Liver (tissue), 9 donors: ENCODE data around the gene FNDC1. TPM values are rescaled to one million over a fixed set of nuclear protein-coding genes. Genes with fewer than 3 reads are reported as not detected.

Experiments
- DNase-seq: peaks from one replicate; pipeline ENCODE4 v3.0.0-alpha.2; 2017; ENCODE audit warnings: low spot score
- H3K27ac ChIP-seq, 2 donors: one replicate each; pipeline ENCODE4 v1.7.0; 2013; ENCODE audit warnings: inconsistent platforms in 2 of 2, low read length in 2 of 2, control low read depth in 1 of 2, low read depth in 1 of 2, mild to moderate bottlenecking in 1 of 2
- H3K27me3 ChIP-seq, 4 donors: one replicate each; pipeline versions ENCODE4 v1.6.1 to v1.7.0; 2013; ENCODE audit warnings: low read length in 3 of 4, inconsistent platforms in 1 of 4, mild to moderate bottlenecking in 1 of 4, moderate library complexity in 1 of 4; ENCODE audit not compliant: control insufficient read depth in 4 of 4, insufficient read depth in 4 of 4
- H3K36me3 ChIP-seq, 4 donors: one replicate each; pipeline versions ENCODE4 v1.6.1 to v1.7.0; 2013; ENCODE audit warnings: low read length in 3 of 4, mild to moderate bottlenecking in 3 of 4, low read depth in 1 of 4, moderate library complexity in 1 of 4; ENCODE audit not compliant: control insufficient read depth in 4 of 4, insufficient read depth in 3 of 4
- H3K4me1 ChIP-seq, 4 donors: one replicate each; pipeline versions ENCODE4 v1.6.1 to v1.7.0; 2013; ENCODE audit warnings: low read length in 3 of 4, mild to moderate bottlenecking in 3 of 4, moderate library complexity in 1 of 4; ENCODE audit not compliant: control insufficient read depth in 4 of 4, insufficient read depth in 4 of 4
- H3K4me3 ChIP-seq, 3 donors: one replicate each; pipeline versions ENCODE4 v1.6.1 to v1.7.0; 2013; ENCODE audit warnings: low read length in 3 of 3, control low read depth in 1 of 3, low read depth in 1 of 3, mild to moderate bottlenecking in 1 of 3
- H3K9ac ChIP-seq, 2 donors: one replicate each; pipeline ENCODE4 v1.7.0; 2013; ENCODE audit warnings: low read length in 2 of 2, mild to moderate bottlenecking in 2 of 2, moderate library complexity in 2 of 2, control low read depth in 1 of 2, low read depth in 1 of 2
- H3K9me3 ChIP-seq, 4 donors: one replicate each; pipeline versions ENCODE4 v1.6.1 to v1.7.0; 2013; ENCODE audit warnings: low read length in 3 of 4; ENCODE audit not compliant: control insufficient read depth in 4 of 4
- EGR1 ChIP-seq, 2 donors: IDR thresholded peaks; 2 replicates each; pipeline ENCODE4 v1.6.1; 2016 to 2018; ENCODE audit warnings: antibody characterized with exemption in 2 of 2, low read depth in 2 of 2
- FOXA1 ChIP-seq: IDR thresholded peaks from 2 replicates; pipeline ENCODE4 v1.6.1; 2016; ENCODE audit warnings: antibody characterized with exemption
- FOXA2 ChIP-seq: IDR thresholded peaks from 2 replicates; pipeline ENCODE4 v1.6.1; 2016; ENCODE audit warnings: antibody characterized with exemption
- GABPA ChIP-seq, 2 donors: IDR thresholded peaks in 1 of 2; conservative IDR thresholded peaks in 1 of 2; 2 replicates each; pipeline ENCODE4 v1.6.1; 2016; ENCODE audit warnings: antibody characterized with exemption in 2 of 2, mild to moderate bottlenecking in 1 of 2, moderate library complexity in 1 of 2
- HNF4A ChIP-seq, 2 donors: conservative IDR thresholded peaks; 2 replicates each; pipeline ENCODE4 v1.6.1; 2016; ENCODE audit warnings: antibody characterized with exemption in 2 of 2, mild to moderate bottlenecking in 2 of 2
- HNF4G ChIP-seq: IDR thresholded peaks from 2 replicates; pipeline ENCODE4 v1.6.1; 2016; ENCODE audit warnings: antibody characterized with exemption
- JUND ChIP-seq, 2 donors: IDR thresholded peaks; 2 replicates each; pipeline ENCODE4 v1.6.1; 2016; ENCODE audit warnings: antibody characterized with exemption in 2 of 2
- NR2F2 ChIP-seq: IDR thresholded peaks from 2 replicates; pipeline ENCODE4 v1.6.1; 2016; ENCODE audit warnings: antibody characterized with exemption
- RAD21 ChIP-seq, 2 donors: IDR thresholded peaks; 2 replicates each; pipeline ENCODE4 v1.6.1; 2016; ENCODE audit warnings: antibody characterized with exemption in 2 of 2, mild to moderate bottlenecking in 2 of 2
- RXRA ChIP-seq, 2 donors: IDR thresholded peaks; 2 replicates each; pipeline ENCODE4 v1.6.1; 2017 to 2018; ENCODE audit warnings: antibody characterized with exemption in 2 of 2, mild to moderate bottlenecking in 1 of 2
- SP1 ChIP-seq: IDR thresholded peaks from 2 replicates; pipeline ENCODE4 v1.6.1; 2018; ENCODE audit warnings: antibody characterized with exemption, mild to moderate bottlenecking
- TAF1 ChIP-seq: conservative IDR thresholded peaks from 2 replicates; pipeline ENCODE4 v1.6.1; 2016; ENCODE audit warnings: antibody characterized with exemption, mild to moderate bottlenecking
- YY1 ChIP-seq: IDR thresholded peaks from 2 replicates; pipeline ENCODE4 v1.6.1; 2016; ENCODE audit warnings: antibody characterized with exemption, mild to moderate bottlenecking
- WGBS: extraction: QIAGEN DNeasy Blood & Tissue Kit; methylation state at CpG from one replicate; pipeline ENCODE4 v1.1.7; 2013; 5-methylcytosine and 5-hydroxymethylcytosine counted together
- polyA plus RNA-seq, 2 donors: library from polyadenylated mRNA; stranded (reverse) in 1 of 2; unstranded in 1 of 2; fragments of 200-250 nt in 1 of 2; fragments of >200 nt in 1 of 2; fragmentation: Nextera tagmentation in 1 of 2; extraction: Ambion mirVana in 1 of 2; gene quantifications; one replicate each; pipeline versions ENCODE4 v1.2.1 to v1.2.3, GENCODE V29; 2013 to 2015
- total RNA-seq, 2 donors: library from RNA; depleted of rRNA; stranded (reverse); fragments of >200 nt; gene quantifications; one replicate each; pipeline ENCODE4 v1.2.3, GENCODE V29; 2014
- TF ChIP-seq, protein P1 (sequence below): IDR thresholded peaks from 2 replicates; pipeline ENCODE4 v1.6.1; 2016; ENCODE audit warnings: antibody characterized with exemption
- TF ChIP-seq, protein P2 (sequence below): IDR thresholded peaks from 2 replicates; pipeline ENCODE4 v1.6.1; 2016; ENCODE audit warnings: antibody characterized with exemption, mild to moderate bottlenecking
- TF ChIP-seq, protein P3 (sequence below): IDR thresholded peaks from 2 replicates; pipeline ENCODE4 v1.6.1; 2016; ENCODE audit warnings: antibody characterized with exemption
- TF ChIP-seq, protein P4 (sequence below): fragments of 150-350 bp; IDR thresholded peaks from 2 replicates; pipeline ENCODE4 v1.5.1; 2017; ENCODE audit warnings: improper control_type of control experiment, low read depth, low read length; ENCODE audit not compliant: missing input control
- TF ChIP-seq, protein P5 (sequence below): IDR thresholded peaks from 2 replicates; pipeline ENCODE4 v1.6.1; 2016; ENCODE audit warnings: antibody characterized with exemption
- donor health status: healthy.
- donor health status: healthy.
- donor health status: healthy.
- donor health status: healthy.
- donor health status: healthy.

The FNDC1 gene
- total and polyA plus RNA-seq, 4 donors, result 0.10 to 0.47 (median 0.17) TPM; not detected in 1

DNA sequence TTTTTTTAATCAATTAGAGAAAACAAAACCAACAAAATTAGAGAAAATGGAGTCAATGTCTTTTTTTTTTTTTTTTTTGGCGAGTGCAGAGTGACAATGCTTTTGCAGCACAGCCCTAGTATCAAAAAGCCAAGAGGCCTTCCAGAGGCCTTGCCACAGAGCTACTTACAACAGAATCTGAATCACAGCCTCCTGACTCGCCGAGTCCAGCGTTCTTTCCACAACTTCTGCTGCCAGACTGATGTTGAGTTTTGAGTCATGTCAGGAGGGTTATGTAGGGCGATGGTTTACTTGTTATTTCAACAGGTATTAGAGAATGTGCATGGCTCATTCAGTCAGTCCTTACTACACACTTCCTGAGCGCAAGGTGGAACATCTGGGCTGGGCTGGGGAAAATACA is 88.6 kb downstream of the FNDC1 start:
- H3K27ac ChIP-seq, result no peak overlapping the region
- no peaks in the 10 kb centered on the region for H3K27me3 ChIP-seq
- no peaks in the 10 kb centered on the region for H3K9me3 ChIP-seq
- H3K4me3 ChIP-seq, result no peak overlapping the region
- TF ChIP-seq RXRA (IDR thresholded peaks at IDR 0.05), result no peak
- no peak for TF ChIP-seq GABPA (IDR thresholded peaks at IDR 0.05 in 1 of 2, conservative IDR thresholded peaks at IDR 0.05 in 1 of 2)
- no peak for TF ChIP-seq NR2F2
- TF ChIP-seq, protein P1, sequence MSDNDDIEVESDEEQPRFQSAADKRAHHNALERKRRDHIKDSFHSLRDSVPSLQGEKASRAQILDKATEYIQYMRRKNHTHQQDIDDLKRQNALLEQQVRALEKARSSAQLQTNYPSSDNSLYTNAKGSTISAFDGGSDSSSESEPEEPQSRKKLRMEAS, result no peak
- TF ChIP-seq, protein P2, sequence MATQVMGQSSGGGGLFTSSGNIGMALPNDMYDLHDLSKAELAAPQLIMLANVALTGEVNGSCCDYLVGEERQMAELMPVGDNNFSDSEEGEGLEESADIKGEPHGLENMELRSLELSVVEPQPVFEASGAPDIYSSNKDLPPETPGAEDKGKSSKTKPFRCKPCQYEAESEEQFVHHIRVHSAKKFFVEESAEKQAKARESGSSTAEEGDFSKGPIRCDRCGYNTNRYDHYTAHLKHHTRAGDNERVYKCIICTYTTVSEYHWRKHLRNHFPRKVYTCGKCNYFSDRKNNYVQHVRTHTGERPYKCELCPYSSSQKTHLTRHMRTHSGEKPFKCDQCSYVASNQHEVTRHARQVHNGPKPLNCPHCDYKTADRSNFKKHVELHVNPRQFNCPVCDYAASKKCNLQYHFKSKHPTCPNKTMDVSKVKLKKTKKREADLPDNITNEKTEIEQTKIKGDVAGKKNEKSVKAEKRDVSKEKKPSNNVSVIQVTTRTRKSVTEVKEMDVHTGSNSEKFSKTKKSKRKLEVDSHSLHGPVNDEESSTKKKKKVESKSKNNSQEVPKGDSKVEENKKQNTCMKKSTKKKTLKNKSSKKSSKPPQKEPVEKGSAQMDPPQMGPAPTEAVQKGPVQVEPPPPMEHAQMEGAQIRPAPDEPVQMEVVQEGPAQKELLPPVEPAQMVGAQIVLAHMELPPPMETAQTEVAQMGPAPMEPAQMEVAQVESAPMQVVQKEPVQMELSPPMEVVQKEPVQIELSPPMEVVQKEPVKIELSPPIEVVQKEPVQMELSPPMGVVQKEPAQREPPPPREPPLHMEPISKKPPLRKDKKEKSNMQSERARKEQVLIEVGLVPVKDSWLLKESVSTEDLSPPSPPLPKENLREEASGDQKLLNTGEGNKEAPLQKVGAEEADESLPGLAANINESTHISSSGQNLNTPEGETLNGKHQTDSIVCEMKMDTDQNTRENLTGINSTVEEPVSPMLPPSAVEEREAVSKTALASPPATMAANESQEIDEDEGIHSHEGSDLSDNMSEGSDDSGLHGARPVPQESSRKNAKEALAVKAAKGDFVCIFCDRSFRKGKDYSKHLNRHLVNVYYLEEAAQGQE, result no peak
- TF ChIP-seq FOXA1, result no peak
- TF ChIP-seq, protein P3, sequence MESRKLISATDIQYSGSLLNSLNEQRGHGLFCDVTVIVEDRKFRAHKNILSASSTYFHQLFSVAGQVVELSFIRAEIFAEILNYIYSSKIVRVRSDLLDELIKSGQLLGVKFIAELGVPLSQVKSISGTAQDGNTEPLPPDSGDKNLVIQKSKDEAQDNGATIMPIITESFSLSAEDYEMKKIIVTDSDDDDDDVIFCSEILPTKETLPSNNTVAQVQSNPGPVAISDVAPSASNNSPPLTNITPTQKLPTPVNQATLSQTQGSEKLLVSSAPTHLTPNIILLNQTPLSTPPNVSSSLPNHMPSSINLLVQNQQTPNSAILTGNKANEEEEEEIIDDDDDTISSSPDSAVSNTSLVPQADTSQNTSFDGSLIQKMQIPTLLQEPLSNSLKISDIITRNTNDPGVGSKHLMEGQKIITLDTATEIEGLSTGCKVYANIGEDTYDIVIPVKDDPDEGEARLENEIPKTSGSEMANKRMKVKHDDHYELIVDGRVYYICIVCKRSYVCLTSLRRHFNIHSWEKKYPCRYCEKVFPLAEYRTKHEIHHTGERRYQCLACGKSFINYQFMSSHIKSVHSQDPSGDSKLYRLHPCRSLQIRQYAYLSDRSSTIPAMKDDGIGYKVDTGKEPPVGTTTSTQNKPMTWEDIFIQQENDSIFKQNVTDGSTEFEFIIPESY, result no peak
- no peak for TF ChIP-seq YY1
- TF ChIP-seq, protein P4, sequence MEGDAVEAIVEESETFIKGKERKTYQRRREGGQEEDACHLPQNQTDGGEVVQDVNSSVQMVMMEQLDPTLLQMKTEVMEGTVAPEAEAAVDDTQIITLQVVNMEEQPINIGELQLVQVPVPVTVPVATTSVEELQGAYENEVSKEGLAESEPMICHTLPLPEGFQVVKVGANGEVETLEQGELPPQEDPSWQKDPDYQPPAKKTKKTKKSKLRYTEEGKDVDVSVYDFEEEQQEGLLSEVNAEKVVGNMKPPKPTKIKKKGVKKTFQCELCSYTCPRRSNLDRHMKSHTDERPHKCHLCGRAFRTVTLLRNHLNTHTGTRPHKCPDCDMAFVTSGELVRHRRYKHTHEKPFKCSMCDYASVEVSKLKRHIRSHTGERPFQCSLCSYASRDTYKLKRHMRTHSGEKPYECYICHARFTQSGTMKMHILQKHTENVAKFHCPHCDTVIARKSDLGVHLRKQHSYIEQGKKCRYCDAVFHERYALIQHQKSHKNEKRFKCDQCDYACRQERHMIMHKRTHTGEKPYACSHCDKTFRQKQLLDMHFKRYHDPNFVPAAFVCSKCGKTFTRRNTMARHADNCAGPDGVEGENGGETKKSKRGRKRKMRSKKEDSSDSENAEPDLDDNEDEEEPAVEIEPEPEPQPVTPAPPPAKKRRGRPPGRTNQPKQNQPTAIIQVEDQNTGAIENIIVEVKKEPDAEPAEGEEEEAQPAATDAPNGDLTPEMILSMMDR, result no peak
- TF ChIP-seq HNF4G, result no peak
- TF ChIP-seq, protein P5, sequence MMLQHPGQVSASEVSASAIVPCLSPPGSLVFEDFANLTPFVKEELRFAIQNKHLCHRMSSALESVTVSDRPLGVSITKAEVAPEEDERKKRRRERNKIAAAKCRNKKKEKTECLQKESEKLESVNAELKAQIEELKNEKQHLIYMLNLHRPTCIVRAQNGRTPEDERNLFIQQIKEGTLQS, result no peak
- TF ChIP-seq HNF4A (conservative IDR thresholded peaks at IDR 0.05), result no peak
- TF ChIP-seq FOXA2, result no peak
- TF ChIP-seq SP1, result no peak
- no peak for TF ChIP-seq JUND (IDR thresholded peaks at IDR 0.05)
- no peak for TF ChIP-seq TAF1
- no peak for TF ChIP-seq RAD21 (IDR thresholded peaks at IDR 0.05)
- no peak for TF ChIP-seq EGR1 (IDR thresholded peaks at IDR 0.05; ENCODE audit: low read depth in 2 of 2)
- no peaks in the 10 kb centered on the region for H3K36me3 ChIP-seq
- H3K9ac ChIP-seq, result no peak overlapping the region
- no peak for DNase-seq
- WGBS, result 94% methylated on average over 6 of the region's 6 CpGs
- H3K4me1 ChIP-seq, result peaks cover 10 to 19% (median 12%) of the 10 kb centered on the region in 4 donors
